Measurements from ENCODE around the gene KRTAP4-1.
"Not testable (repeated sequence)": the region's sequence is repeated elsewhere in the genome, so short reads cannot be mapped to it uniquely, and the experiment has no call there.

KRTAP4-1 gene

GRCh38 chr17:41171886-41172285 is 12.8 kb downstream of the KRTAP4-1 start:
- DNase-seq (ENCODE audit: low read depth), result no peak

GRCh38 chr17:41168121-41168520 is 16.6 kb downstream of the KRTAP4-1 start, which contains the start of gene KRTAP4-3:
Gene KRTAP4-3, minus strand, starts transcription at chr17:41168221. Its CDS starts 49 bp downstream, at chr17:41168172.
- DNase-seq (ENCODE audit: low read depth), result no peak

GRCh38 chr17:41167561-41167960 is 17.1 kb downstream of the KRTAP4-1 start:
- DNase-seq (ENCODE audit: low read depth), result no peak

GRCh38 chr17:41163828-41164227 is 20.9 kb downstream of the KRTAP4-1 start:
- no peak for DNase-seq (ENCODE audit: low read depth)

- DNase-seq (ENCODE audit: low read depth), result no peak
Observed at GRCh38 chr17:41160648-41161047, 24.1 kb downstream of the KRTAP4-1 start, which contains the start of gene KRTAP4-4. Gene KRTAP4-4, minus strand, starts transcription at chr17:41160748. Its CDS starts 57 bp downstream, at chr17:41160691.

- DNase-seq (ENCODE audit: low read depth), result not testable (repeated sequence)
Observed at GRCh38 chr17:41160190-41160589, 24.5 kb downstream of the KRTAP4-1 start.

GRCh38 chr17:41153856-41154255 is 30.9 kb downstream of the KRTAP4-1 start:
- DNase-seq (ENCODE audit: low read depth), result no peak

GRCh38 chr17:41151525-41151924 is 33.2 kb downstream of the KRTAP4-1 start:
- no peak for DNase-seq (ENCODE audit: low read depth)

GRCh38 chr17:41150026-41150425 is 34.7 kb downstream of the KRTAP4-1 start:
- no peak for DNase-seq (ENCODE audit: low read depth)

- no peak for DNase-seq (ENCODE audit: low read depth)
Observed at GRCh38 chr17:41149652-41149985, 35.1 kb downstream of the KRTAP4-1 start, which contains the start of gene KRTAP4-5. Gene KRTAP4-5, minus strand, starts transcription at chr17:41149825. Its CDS starts 58 bp downstream, at chr17:41149767.

GRCh38 chr17:41148971-41149651 is 35.6 kb downstream of the KRTAP4-1 start:
- DNase-seq (ENCODE audit: low read depth), result not testable (repeated sequence)

GRCh38 chr17:41147531-41148204 is 37.0 kb downstream of the KRTAP4-1 start:
- no peak for DNase-seq (ENCODE audit: low read depth)

GRCh38 chr17:41145261-41145660 is 39.5 kb downstream of the KRTAP4-1 start:
- no peak for DNase-seq (ENCODE audit: low read depth)

GRCh38 chr17:41144846-41145245 is 39.9 kb downstream of the KRTAP4-1 start:
- DNase-seq (ENCODE audit: low read depth), result no peak

- DNase-seq (ENCODE audit: low read depth), result no peak
Observed at GRCh38 chr17:41141361-41141760, 43.4 kb downstream of the KRTAP4-1 start.

- no peak for DNase-seq (ENCODE audit: low read depth)
Observed at GRCh38 chr17:41140360-41141131, 44.2 kb downstream of the KRTAP4-1 start, which contains the start of gene KRTAP4-6. Gene KRTAP4-6, minus strand, starts transcription at chr17:41140544. Its CDS starts 57 bp downstream, at chr17:41140487.

- not testable (repeated sequence) for DNase-seq (ENCODE audit: low read depth)
Observed at GRCh38 chr17:41139865-41140264, 44.8 kb downstream of the KRTAP4-1 start.
